ENCODE results near the gene GABBR2. TPM values are rescaled to one million over a fixed set of nuclear protein-coding genes. Genes with fewer than 3 reads are reported as not detected.

Gene GABBR2
- polyA plus RNA-seq, 3 donors = 1.3 to 4.7 (median 4.3) TPM

- DNase-seq = no peak
These were observed 264.1 kb downstream of the GABBR2 start for GRCh38 chr9:98444601-98445000.

- no peak for DNase-seq
These were observed 266.2 kb downstream of the GABBR2 start for GRCh38 chr9:98442541-98442940.

DNA sequence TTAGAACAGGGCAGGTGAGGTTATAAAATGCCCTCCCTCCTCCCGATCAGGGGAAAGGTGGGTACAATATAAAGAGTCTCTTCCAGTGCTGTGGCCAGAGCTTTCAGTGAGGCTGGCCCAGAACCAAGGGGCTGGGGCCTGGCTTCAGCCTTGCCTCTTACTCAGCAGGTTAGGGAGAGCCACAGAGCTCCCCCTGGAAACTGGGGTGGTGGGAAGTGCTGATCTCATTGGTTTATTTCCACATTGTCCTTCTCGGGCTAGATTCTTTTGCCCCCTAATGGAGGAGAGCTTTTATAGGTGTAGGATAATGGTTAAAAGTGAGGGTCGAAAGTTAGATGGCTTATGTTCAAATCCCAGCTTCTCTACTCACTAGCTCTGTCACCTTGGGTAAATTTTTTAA lies 266.6 kb downstream of the GABBR2 start:
- no peak for DNase-seq

DNA sequence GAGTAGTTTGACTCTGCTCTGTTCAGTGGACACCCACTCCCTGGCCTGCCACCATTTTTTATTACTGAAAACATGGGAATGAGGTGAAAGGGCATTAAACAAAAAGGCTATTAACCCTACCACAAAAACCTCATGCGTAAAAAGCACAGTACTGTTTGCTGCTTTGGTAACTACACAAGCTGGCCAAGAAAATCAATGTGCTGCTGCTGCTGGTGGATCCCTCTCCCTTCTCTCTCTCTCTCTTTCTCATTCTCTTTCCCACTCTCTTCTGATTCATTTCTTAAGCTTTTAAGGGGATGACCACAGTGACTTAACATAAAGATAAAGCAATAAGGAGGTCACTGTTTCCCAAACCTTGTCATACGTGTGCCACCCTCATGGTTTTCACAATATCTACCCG lies 270.1 kb downstream of the GABBR2 start:
- no peak for DNase-seq

DNA sequence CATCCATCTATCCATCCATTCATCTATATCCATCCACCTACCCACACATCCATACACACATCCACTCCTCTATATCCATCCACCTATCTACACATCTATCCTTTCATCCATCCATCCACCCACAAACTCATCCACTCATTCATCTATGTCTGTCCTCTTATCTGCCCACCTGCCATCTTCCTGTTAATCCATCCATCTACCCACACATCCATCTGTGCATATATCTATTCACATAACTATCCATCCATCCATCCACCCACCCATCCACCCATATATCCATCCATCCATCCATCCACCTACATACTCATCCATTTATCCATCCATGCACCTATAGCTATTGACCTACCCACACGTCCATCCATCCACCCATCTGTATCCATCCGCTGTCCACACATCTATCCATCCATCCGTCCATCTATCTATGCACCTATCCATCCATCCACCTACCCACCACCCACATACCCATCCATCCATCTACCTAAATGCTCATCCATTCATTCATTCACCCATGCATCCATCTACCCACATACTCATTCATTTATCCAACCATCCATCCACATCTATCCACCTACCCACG lies 271.2 kb downstream of the GABBR2 start:
- DNase-seq = no peak

- no peak for DNase-seq
These were observed 275.8 kb downstream of the GABBR2 start for GRCh38 chr9:98432960-98433359.

DNA sequence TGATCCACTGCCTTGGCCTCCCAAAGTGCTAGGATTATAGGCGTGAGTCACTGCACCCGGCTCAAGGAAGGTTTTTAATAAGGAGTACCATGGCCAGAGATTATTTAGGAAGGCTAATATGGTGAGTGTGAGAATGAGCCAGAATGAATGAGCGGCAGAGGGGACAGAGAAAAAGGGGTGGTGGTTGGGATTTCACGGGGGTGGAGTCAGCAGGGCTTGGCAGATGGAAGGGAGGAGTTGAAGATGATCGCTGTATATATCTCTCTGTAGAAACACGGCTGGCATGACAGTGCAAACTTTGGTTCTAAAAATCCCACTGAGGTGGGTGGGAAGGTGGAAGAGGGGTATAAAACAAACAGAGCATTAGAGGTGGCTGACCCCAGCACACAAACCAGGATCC lies 276.6 kb downstream of the GABBR2 start:
- no peak for DNase-seq

GRCh38 chr9:98430535-98431292 lies 278.0 kb downstream of the GABBR2 start:
- DNase-seq = no peak

DNA sequence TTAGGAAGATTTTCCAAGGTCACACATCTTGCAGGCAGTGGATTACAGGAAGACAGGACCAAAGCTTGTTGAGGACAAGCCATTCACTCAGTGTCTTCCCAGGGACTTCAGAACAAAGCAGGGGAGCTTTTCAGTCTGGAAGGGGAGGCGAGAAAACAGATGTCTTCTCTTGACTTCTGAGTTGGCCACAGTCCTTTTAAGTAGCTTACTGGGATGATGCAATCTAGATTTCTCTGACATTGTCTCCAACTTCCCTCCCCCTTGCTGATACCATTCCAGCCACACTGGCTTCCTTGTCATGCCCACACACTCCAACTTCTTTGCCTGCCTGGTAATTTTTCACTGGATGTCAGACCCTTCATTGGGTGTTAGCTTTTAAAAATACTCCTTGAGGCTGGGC lies 279.1 kb downstream of the GABBR2 start:
- DNase-seq = no peak

GRCh38 chr9:98428454-98428853 lies 280.3 kb downstream of the GABBR2 start:
- no peak for DNase-seq

- DNase-seq = no peak
These were observed 281.2 kb downstream of the GABBR2 start for GRCh38 chr9:98427491-98427890.

GRCh38 chr9:98425079-98425478 lies 283.7 kb downstream of the GABBR2 start:
- DNase-seq = no peak

DNA sequence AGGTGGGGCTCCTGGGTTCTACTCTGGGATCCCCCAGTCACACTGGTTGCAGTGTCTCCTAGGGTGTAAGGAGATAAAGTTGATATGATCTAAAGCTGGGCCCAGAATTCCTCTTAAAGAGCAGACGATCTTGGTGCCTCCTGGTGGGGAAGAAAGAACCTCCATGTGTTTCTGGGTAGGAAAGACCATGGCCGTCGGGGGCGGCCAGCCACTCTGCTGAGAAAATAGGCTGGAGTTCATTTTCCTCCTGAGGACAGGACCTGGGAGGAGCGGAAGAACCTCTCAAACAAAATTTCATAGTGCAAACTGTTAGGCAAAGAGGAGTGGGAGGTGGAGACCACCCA lies 289.5 kb downstream of the GABBR2 start:
- DNase-seq = no peak

DNA sequence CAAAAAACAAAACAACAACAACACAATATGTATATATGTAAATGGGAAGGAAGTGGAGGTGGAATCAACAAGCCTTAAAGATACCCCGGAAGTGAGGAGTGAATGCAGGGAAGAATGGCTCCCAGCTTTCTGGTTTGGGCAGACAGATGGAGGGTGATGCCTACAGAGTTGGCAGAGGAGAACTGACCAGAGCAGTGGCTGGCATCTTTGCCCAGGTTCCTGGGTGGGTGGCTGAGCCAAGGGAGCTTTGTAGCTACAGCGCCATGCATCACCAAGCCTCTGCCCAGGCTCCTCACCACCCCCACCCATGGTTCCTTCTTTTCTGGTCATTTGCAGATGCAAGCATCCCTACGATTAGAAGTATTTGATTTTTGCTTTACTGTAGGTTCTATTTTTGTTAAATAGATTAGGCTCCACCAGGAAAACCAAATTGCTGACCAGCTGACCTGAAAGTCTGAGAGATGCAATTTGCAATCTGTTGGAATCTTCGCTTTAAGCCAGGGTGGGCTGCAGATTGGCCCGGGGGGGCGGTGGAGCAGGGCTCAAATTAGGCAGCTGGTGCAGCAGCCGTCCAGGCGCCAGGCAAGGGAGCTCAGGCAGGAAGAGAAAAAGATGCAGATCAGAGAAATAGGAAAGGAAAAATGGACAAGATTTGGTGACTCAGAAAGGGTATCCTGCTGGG lies 290.0 kb downstream of the GABBR2 start:
- DNase-seq = no peak

DNA sequence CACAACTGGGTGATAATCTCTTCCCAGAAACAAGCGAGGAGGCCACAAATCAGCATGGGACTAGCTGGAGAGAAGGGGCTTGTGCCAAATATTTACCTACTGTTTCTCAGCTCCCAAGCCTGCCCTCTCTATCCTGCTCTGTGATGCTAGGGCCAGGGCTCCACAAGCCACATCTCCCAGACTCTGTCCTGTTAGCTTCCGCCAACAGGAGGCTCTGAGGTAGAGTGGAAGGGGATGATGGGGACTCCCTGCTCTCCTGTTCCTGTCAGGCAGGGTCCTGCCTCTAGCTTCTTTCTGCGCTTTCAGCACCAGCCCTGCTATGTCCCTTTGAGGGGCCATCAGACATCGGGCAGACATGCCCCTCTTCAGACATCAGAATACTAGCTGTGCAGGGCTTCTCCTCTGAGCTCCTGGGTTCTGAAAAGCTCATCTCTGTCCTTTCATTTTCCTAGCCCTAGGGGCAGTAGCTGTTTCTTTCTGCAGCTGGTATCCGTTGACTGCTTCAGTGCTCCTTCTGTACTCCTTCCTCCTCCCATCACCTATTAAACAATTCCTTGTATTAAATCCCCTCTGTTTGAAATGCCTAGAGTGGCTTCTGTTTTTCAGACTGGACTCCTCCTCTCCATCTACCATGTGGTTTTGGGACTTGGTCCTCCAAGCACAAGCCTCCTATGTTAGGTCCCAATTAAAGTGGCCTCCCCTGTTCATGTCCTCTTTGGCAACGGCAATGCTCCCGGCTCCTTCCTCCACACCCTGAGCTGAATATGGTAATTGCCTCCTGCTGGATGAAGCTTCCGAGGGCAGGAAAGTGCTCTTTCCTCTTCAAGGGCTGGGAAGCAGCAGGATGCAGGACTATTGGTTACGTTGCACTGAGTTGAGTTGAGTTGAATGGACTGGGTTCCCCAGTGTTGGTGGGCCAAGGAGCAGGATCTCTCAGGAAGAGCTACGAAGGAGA lies 292.2 kb downstream of the GABBR2 start:
- DNase-seq = no peak

DNA sequence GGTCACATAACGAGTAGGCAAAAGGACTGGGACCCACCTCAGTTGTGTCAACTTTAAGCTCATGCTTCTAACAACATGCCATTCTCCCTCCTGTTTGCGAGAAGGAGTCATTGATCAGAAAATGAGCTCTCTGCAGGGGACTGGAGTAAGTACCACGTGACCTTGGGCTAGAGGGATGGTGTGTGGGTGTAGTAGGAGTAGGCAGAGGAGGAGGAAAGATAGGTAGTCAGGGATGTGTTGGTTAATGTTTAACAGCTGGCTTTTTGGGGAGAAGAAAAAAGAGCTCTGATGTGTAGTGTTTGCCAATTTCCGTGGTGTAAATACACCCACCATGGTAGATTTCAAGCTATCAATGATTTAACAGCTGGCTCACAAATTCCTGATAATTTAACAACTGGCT lies 293.0 kb downstream of the GABBR2 start:
- DNase-seq = no peak

GRCh38 chr9:98413084-98413483 lies 295.7 kb downstream of the GABBR2 start:
- DNase-seq = no peak

DNA sequence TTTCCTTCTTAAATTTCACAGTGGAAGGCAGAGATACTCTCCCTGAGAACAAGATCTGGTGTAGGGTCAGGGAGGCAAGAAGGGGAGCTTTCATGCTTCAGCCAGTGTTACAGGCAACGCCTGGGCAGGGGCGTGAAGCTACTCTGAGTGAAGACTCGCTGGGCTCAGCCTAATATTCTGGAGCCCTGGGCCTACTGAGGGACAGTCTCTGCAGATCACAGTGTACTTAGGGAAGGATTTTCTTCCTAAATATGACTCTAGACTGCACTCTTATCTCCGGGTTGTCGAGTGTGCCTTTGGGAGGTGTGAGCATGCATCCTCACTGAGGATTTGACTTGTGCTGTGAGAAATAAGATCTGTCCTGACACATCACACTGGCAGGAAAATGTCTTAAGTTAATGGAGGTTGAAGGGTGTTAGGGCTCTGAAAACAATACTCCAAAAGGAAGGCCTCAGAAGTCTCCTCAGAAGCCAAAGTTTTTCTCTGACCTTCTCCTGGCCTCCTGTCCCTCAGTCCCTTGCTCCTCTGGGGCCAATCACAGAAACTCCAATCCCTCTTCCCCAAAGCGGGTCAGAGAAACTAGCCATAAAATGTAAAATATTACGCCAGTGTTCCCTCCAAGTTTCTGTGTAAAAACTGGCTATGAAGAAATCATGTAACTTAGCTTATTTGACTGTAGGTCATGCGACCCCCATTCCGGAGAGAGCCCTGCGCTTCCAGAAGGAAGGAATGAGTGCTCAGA lies 296.5 kb downstream of the GABBR2 start:
- peak; percentile 76 for DNase-seq

GRCh38 chr9:98410185-98410697 lies 298.5 kb downstream of the GABBR2 start:
- DNase-seq = peak; percentile 82

DNA sequence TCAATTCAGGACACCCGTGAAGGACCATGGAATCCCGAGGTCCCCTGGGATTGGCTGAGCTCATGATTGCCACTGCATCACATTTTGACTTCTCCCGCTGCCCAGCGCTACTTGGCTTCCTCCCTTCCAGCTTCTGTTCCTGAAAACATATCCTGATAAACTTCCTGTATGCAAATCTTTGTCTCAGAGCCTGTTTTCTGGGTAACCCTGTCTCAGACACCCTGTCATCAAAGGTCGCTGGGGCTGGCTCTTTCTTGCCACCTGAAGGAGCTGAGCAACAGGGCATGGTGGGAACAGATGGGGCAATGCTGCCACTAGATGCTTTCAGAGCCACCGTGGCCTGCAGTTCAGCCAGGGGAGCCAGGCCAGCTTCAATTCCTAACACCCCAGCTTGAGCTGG lies 299.0 kb downstream of the GABBR2 start:
- DNase-seq = no peak

GRCh38 chr9:98406469-98406868 lies 302.3 kb downstream of the GABBR2 start:
- DNase-seq = no peak
